Mesenchymal stem cell (in vitro differentiated cells and primary cell): ENCODE results near the gene QPCTL.

Experiments
- DNase-seq: peaks from one replicate; pipeline ENCODE4 v3.0.0-alpha.2; 2013
- H2AFZ ChIP-seq: one replicate; pipeline ENCODE4 v1.6.1; 2013; ENCODE audit warnings: low read depth, mild to moderate bottlenecking, control low read depth, inconsistent platforms, low read length, moderate library complexity
- H2AK5ac ChIP-seq: 2 replicates; pipeline ENCODE4 v1.6.1; 2013; ENCODE audit warnings: low read length, moderate library complexity, mild to moderate bottlenecking, inconsistent platforms; ENCODE audit not compliant: severe bottlenecking
- H2BK120ac ChIP-seq: one replicate; pipeline ENCODE4 v1.6.1; 2013; ENCODE audit warnings: low read depth, mild to moderate bottlenecking, inconsistent platforms, low read length, moderate library complexity
- H2BK12ac ChIP-seq, 2 experiments: one replicate each; pipeline ENCODE4 v1.6.1; 2013; ENCODE audit warnings: inconsistent platforms in 2 of 2, low read length in 2 of 2, mild to moderate bottlenecking in 2 of 2, moderate library complexity in 2 of 2, control low read depth in 1 of 2
- H2BK15ac ChIP-seq: one replicate; pipeline ENCODE4 v1.6.1; 2013; ENCODE audit warnings: mild to moderate bottlenecking, low read depth, inconsistent platforms; ENCODE audit not compliant: poor library complexity, severe bottlenecking
- H2BK5ac ChIP-seq: 2 replicates; pipeline ENCODE4 v1.6.1; 2013; ENCODE audit warnings: low read depth, mild to moderate bottlenecking, low read length, control low read depth, inconsistent platforms; ENCODE audit not compliant: poor library complexity, severe bottlenecking
- H3K14ac ChIP-seq, 2 experiments: one replicate each; pipeline ENCODE4 v1.6.1; 2013; ENCODE audit warnings: inconsistent platforms in 2 of 2, low read length in 2 of 2, control low read depth in 1 of 2, mild to moderate bottlenecking in 1 of 2, moderate library complexity in 1 of 2
- H3K18ac ChIP-seq, 2 experiments: one replicate each; pipeline ENCODE4 v1.6.1; 2013; ENCODE audit warnings: inconsistent platforms in 2 of 2, low read length in 2 of 2, control low read depth in 1 of 2, low read depth in 1 of 2, mild to moderate bottlenecking in 1 of 2
- H3K23ac ChIP-seq, 2 experiments: one replicate each; pipeline ENCODE4 v1.6.1; 2013; ENCODE audit warnings: inconsistent platforms in 2 of 2, low read length in 2 of 2, mild to moderate bottlenecking in 2 of 2, moderate library complexity in 2 of 2, control low read depth in 1 of 2
- H3K27ac ChIP-seq: 2 replicates; pipeline ENCODE4 v1.5.1; 2013; ENCODE audit warnings: mild to moderate bottlenecking, moderate library complexity, low read length, control low read depth, inconsistent platforms; ENCODE audit not compliant: poor library complexity, severe bottlenecking
- H3K27me3 ChIP-seq, 2 experiments: 2 replicates each; pipeline versions ENCODE4 v1.6.1 to v1.7.0; 2013; ENCODE audit warnings: low read length in 2 of 2, mild to moderate bottlenecking in 2 of 2, moderate library complexity in 2 of 2, control low read depth in 1 of 2, inconsistent platforms in 1 of 2; ENCODE audit not compliant: control insufficient read depth in 1 of 2, insufficient read depth in 1 of 2
- H3K36me3 ChIP-seq, 2 experiments: 2 replicates each; pipeline versions ENCODE4 v1.6.1 to v1.7.0; 2013; ENCODE audit warnings: low read length in 2 of 2, control low read depth in 1 of 2, inconsistent platforms in 1 of 2, low read depth in 1 of 2, mild to moderate bottlenecking in 1 of 2; ENCODE audit not compliant: insufficient read depth in 2 of 2, control insufficient read depth in 1 of 2
- H3K4ac ChIP-seq, 2 experiments: one replicate each; pipeline ENCODE4 v1.6.1; 2013; ENCODE audit warnings: inconsistent platforms in 2 of 2, low read length in 2 of 2, mild to moderate bottlenecking in 2 of 2, moderate library complexity in 2 of 2, control low read depth in 1 of 2, low read depth in 1 of 2
- H3K4me1 ChIP-seq: 2 replicates; pipeline ENCODE4 v1.6.1; 2013; ENCODE audit warnings: low read depth, low read length, control low read depth; ENCODE audit not compliant: control insufficient read depth, insufficient read depth
- H3K4me2 ChIP-seq: 2 replicates; pipeline ENCODE4 v1.6.1; 2013; ENCODE audit warnings: low read length, mild to moderate bottlenecking, inconsistent platforms; ENCODE audit not compliant: poor library complexity, severe bottlenecking
- H3K4me3 ChIP-seq, 2 experiments: 2 replicates each; pipeline versions ENCODE4 v1.5.1 to v1.7.0; 2013; ENCODE audit warnings: low read length in 2 of 2, mild to moderate bottlenecking in 2 of 2, control low read depth in 1 of 2, low read depth in 1 of 2; ENCODE audit not compliant: insufficient read depth in 1 of 2
- H3K79me1 ChIP-seq: replicated peaks from 2 replicates; pipeline ENCODE4 v1.6.1; 2013; ENCODE audit warnings: mild to moderate bottlenecking, control low read depth, low read length, inconsistent platforms; ENCODE audit not compliant: poor library complexity, severe bottlenecking
- H3K9ac ChIP-seq: 2 replicates; pipeline ENCODE4 v1.7.0; 2013; ENCODE audit warnings: mild to moderate bottlenecking, low read length, moderate library complexity
- H3K9me3 ChIP-seq: 2 replicates; pipeline ENCODE4 v1.7.0; 2013; ENCODE audit warnings: mild to moderate bottlenecking, low read length; ENCODE audit not compliant: control insufficient read depth
- H4K8ac ChIP-seq: one replicate; pipeline ENCODE4 v1.6.1; 2013; ENCODE audit warnings: inconsistent platforms, mild to moderate bottlenecking, low read length, moderate library complexity
- H4K91ac ChIP-seq: one replicate; pipeline ENCODE4 v1.6.1; 2013; ENCODE audit warnings: mild to moderate bottlenecking, low read length, inconsistent platforms
- WGBS: methylation state at CpG from one replicate; pipeline ENCODE4 v1.1.7; 2013; ENCODE audit warnings: mixed read lengths; 5-methylcytosine and 5-hydroxymethylcytosine counted together

Gene QPCTL

DNA sequence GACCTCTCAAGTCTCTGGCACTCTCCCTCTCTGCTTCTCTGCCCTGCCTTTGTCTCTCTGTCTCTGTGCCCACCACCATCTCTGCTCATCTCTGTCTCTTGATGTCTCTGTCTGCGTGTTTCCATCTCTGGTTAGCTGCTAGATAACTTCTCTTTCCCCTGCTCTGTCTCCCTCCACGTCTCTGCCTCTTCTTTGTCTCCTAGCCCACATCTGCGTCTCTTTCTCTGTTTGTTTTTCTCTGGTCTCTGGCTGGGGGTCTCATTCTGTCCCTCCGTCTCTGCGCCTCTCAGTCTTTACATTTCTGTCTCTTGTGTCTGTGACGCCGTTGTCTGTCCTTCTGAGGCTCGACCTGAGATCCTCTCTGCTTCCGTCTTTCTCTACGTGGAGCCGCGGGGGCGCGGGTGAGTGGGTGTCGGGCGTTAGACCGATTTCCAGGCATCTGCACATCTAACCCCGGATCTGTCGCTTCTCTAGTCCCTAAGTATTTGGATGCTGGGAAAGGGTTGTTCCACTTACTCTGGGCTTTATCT is 24.1 kb upstream of the QPCTL start:
- Histone ChIP-seq H2BK120ac (no peak overlapping the region), H2AFZ (peak overlapping the region; percentile 54), H3K27me3 (peaks cover 6 to 66% of the 10 kb centered on the region in 2 experiments), H3K23ac (no peak overlapping the region), H3K4ac (peak overlapping the region; percentile 16 to 84), H3K14ac (peak overlapping the region in 1 of 2 experiments; percentile 73), H2BK5ac (no peak overlapping the region), H3K4me1 (peaks cover 19% of the 10 kb centered on the region), H4K8ac (peak overlapping the region; percentile 52), H4K91ac (peak overlapping the region; percentile 12), H3K9ac (no peak overlapping the region), H3K27ac (no peak overlapping the region), H2BK15ac (no peak overlapping the region), H3K4me3 (peak overlapping the region; percentile 42 to 46), H3K18ac (peak overlapping the region; percentile 57 to 83), H2BK12ac (peak overlapping the region in 1 of 2 experiments; percentile 75), H3K79me1 (no peaks in the 10 kb centered on the region), H2AK5ac (no peak overlapping the region), H3K9me3 (no peaks in the 10 kb centered on the region), H3K4me2 (peak overlapping the region; percentile 66), H3K36me3 (no peaks in the 10 kb centered on the region)
- WGBS, result 4% methylated on average over 17 of the region's 19 CpGs
- no peak for DNase-seq

GRCh38 chr19:45670670-45671453 is 21.6 kb upstream of the QPCTL start:
- H2BK5ac ChIP-seq, result no peak overlapping the region
- H2BK120ac ChIP-seq, result no peak overlapping the region
- no peak overlapping the region for H3K9ac ChIP-seq
- no peaks in the 10 kb centered on the region for H3K36me3 ChIP-seq
- H3K79me1 ChIP-seq, result no peaks in the 10 kb centered on the region
- peak overlapping the region in 1 of 2 experiments; percentile 32 for H3K4ac ChIP-seq
- H2BK12ac ChIP-seq, result peak overlapping the region in 1 of 2 experiments; percentile 80
- no peak overlapping the region for H3K27ac ChIP-seq
- H3K27me3 ChIP-seq, result peaks cover 6 to 72% of the 10 kb centered on the region in 2 experiments
- H3K14ac ChIP-seq, result no peak overlapping the region
- H3K18ac ChIP-seq, result peak overlapping the region in 1 of 2 experiments; percentile 86
- WGBS, result 26% methylated on average over 37 of the region's 42 CpGs
- peak overlapping the region; percentile 54 for H2AFZ ChIP-seq
- no peaks in the 10 kb centered on the region for H3K9me3 ChIP-seq
- H2AK5ac ChIP-seq, result no peak overlapping the region
- peak overlapping the region; percentile 92 for H4K8ac ChIP-seq
- DNase-seq, result peak; percentile 88
- peak overlapping the region; percentile 10 for H3K4me2 ChIP-seq
- H3K23ac ChIP-seq, result no peak overlapping the region
- no peak overlapping the region for H3K4me3 ChIP-seq
- peak overlapping the region; percentile 81 for H4K91ac ChIP-seq
- peak overlapping the region; percentile 44 for H2BK15ac ChIP-seq
- peaks cover 19% of the 10 kb centered on the region for H3K4me1 ChIP-seq

DNA sequence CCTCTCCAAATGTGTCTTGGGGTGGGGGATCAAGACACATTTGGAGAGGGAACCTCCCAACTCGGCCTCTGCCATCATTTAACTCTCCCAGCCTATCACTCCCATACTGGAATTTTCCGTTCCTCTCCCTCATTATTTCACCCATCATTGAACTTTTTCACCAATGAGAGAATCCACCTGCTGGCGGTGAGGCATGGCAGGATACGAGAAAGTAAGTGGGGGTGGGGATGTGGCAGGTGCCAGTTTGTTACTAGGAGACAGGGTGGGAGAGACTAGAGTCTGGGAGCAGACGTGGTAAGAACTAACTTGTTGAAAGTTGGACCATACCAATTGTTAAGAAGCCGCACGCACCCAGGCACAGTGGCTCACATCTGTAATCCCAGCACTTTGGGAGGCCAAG is 17.5 kb upstream of the QPCTL start:
- Histone ChIP-seq H4K8ac (no peak overlapping the region), H3K79me1 (no peaks in the 10 kb centered on the region), H2AFZ (no peak overlapping the region), H3K18ac (no peak overlapping the region), H3K14ac (no peak overlapping the region), H3K36me3 (no peaks in the 10 kb centered on the region), H2BK15ac (no peak overlapping the region), H3K27me3 (peaks cover 0 to 67% of the 10 kb centered on the region in 2 experiments), H3K4me3 (no peak overlapping the region), H3K4ac (no peak overlapping the region), H4K91ac (no peak overlapping the region), H2BK120ac (no peak overlapping the region), H3K9ac (no peak overlapping the region), H3K4me2 (no peak overlapping the region), H3K4me1 (peaks cover 20% of the 10 kb centered on the region), H3K27ac (no peak overlapping the region), H3K9me3 (no peaks in the 10 kb centered on the region), H2BK12ac (no peak overlapping the region), H2AK5ac (no peak overlapping the region), H2BK5ac (no peak overlapping the region), H3K23ac (no peak overlapping the region)
- WGBS, result 84% methylated on average over 6 of the region's 7 CpGs
- DNase-seq, result no peak

GRCh38 chr19:45676851-45677263 is 15.6 kb upstream of the QPCTL start:
- Histone ChIP-seq H2BK5ac (no peak overlapping the region), H3K9ac (no peak overlapping the region), H3K9me3 (no peaks in the 10 kb centered on the region), H4K8ac (peak overlapping the region; percentile 8), H3K18ac (peak overlapping the region; percentile 19 to 48), H3K27ac (no peak overlapping the region), H3K14ac (peak overlapping the region in 1 of 2 experiments; percentile 69), H3K79me1 (no peaks in the 10 kb centered on the region), H2BK15ac (no peak overlapping the region), H3K4me3 (peak overlapping the region in 1 of 2 experiments; percentile 41), H4K91ac (peak overlapping the region; percentile 52), H3K36me3 (no peaks in the 10 kb centered on the region), H3K4me1 (peaks cover 17% of the 10 kb centered on the region), H3K4me2 (peak overlapping the region; percentile 36), H2AK5ac (no peak overlapping the region), H2BK12ac (peak overlapping the region in 1 of 2 experiments; percentile 49), H3K27me3 (peaks cover 0 to 51% of the 10 kb centered on the region in 2 experiments), H3K23ac (peak overlapping the region in 1 of 2 experiments; percentile 35), H2AFZ (no peak overlapping the region), H2BK120ac (no peak overlapping the region), H3K4ac (peak overlapping the region; percentile 54 to 57)
- WGBS, result 10% methylated on average over 27 of the region's 28 CpGs
- no peak for DNase-seq
